Tibial nerve (tissue), 4 donors: ENCODE measurements around the gene FGF14.

Experiments used
- EP300 ChIP-seq, 2 donors: sonication (generic); formaldehyde crosslinking; IDR thresholded peaks; one replicate each; pipeline ENCODE4 v1.6.1; 2017; ENCODE audit warnings: antibody characterized with exemption in 2 of 2, mild to moderate bottlenecking in 1 of 2
- POLR2A ChIP-seq, 2 donors: fragments of 450-650 bp; IDR thresholded peaks; one replicate each; pipeline ENCODE4 v1.6.1; 2017; ENCODE audit warnings: antibody characterized with exemption in 2 of 2, mild to moderate bottlenecking in 2 of 2, moderate library complexity in 2 of 2
- TF ChIP-seq, protein P1 (sequence below), 5 experiments: fragments of 200-600 bp in 3 of 5; fragments of 450-650 bp in 2 of 5; sonication (generic) in 3 of 5; IDR thresholded peaks; one replicate each; pipeline ENCODE4 v1.5.1; 2016 to 2019; ENCODE audit warnings: antibody characterized with exemption in 5 of 5, mild to moderate bottlenecking in 3 of 5, moderate library complexity in 2 of 5

DNA sequence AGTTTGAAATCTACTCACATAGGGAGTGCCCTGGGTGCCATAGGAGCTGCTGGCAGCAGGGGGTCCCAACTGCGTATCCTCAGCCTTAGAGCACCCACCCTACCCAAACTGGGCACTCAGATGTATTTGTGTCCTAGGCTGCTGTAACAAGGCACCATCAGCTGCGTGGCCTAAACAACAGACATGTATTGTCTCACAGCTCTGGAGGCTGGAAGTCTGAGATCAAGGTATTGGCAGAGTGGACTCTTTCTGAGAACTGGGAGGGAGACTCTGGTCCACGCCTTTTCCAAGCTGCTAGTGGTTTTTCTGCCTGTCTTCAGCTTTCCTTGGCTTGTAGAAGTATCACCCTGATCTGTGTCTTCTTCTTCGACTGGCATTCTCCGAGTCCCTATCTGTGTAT lies 83.6 kb downstream of the FGF14 start:
- TF ChIP-seq POLR2A (IDR thresholded peaks at IDR 0.05) = no peak
- TF ChIP-seq, protein P1, sequence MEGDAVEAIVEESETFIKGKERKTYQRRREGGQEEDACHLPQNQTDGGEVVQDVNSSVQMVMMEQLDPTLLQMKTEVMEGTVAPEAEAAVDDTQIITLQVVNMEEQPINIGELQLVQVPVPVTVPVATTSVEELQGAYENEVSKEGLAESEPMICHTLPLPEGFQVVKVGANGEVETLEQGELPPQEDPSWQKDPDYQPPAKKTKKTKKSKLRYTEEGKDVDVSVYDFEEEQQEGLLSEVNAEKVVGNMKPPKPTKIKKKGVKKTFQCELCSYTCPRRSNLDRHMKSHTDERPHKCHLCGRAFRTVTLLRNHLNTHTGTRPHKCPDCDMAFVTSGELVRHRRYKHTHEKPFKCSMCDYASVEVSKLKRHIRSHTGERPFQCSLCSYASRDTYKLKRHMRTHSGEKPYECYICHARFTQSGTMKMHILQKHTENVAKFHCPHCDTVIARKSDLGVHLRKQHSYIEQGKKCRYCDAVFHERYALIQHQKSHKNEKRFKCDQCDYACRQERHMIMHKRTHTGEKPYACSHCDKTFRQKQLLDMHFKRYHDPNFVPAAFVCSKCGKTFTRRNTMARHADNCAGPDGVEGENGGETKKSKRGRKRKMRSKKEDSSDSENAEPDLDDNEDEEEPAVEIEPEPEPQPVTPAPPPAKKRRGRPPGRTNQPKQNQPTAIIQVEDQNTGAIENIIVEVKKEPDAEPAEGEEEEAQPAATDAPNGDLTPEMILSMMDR (IDR thresholded peaks at IDR 0.05) = no peak
- TF ChIP-seq EP300 (IDR thresholded peaks at IDR 0.05) = no peak
